AG04449 (cell line): ENCODE results near the gene FAM3C.
"Not testable (repeated sequence)": the region's sequence is repeated elsewhere in the genome, so short reads cannot be mapped to it uniquely, and the experiment has no call there.

Experiments
- CTCF ChIA-PET: fragments of 350-600 bp; formaldehyde crosslinking; extraction: SDS; loops from one replicate; lab custom pipeline; 2021; ENCODE audit warnings: antibody characterized with exemption; lab: Yijun Ruan, JAX
- POLR2A ChIA-PET: fragments of 400-600, 350-600 bp; formaldehyde crosslinking; extraction: SDS; loops from one replicate; lab custom pipeline; 2020; ENCODE audit warnings: antibody characterized with exemption, inconsistent platforms; lab: Yijun Ruan, JAX
- DNase-seq: peaks from one replicate; pipeline ENCODE4 v3.0.0-alpha.2; 2010; ENCODE audit warnings: low read depth, low spot score
- H3K4me3 ChIP-seq: 2 replicates; pipeline ENCODE4 v1.5.1; 2011; ENCODE audit warnings: low read depth, mild to moderate bottlenecking, control low read depth, low read length
- CTCF ChIP-seq: IDR thresholded peaks from one replicate; pipeline ENCODE4 v1.5.1; 2011; ENCODE audit warnings: mild to moderate bottlenecking, moderate library complexity, low read length, control low read depth, inconsistent platforms; ENCODE audit not compliant: insufficient read depth; ENCODE audit errors: missing control alignments

Gene FAM3C

DNA sequence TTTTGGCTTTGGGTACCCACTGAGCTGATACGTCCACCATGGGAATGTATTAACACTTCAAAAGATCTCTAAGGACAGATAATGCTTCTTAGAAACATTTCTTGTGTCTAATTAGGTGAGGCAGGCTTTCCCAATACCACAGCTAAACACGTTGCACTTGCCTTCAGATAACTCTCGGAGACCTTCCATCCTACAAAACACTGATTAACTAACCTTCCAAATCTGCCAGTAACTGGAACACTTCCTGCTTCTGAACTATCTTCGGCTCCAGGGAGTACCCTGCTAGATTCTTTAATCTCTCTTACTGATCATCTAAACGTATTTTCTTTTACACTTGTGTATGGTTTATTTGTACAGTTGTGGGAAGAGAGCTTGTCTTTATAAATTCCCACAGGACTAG lies 68.4 kb downstream of the FAM3C start:
- no peak overlapping the region for H3K4me3 ChIP-seq
- no peak for TF ChIP-seq CTCF
- ChIA-PET CTCF (interaction anchor here (1.1 to 1.2 kb wide), 2 partner anchors 14 to 521 kb away, joined by 3 read pairs; no protein-coding TSS in a partner anchor), POLR2A (no interaction called here)
- DNase-seq = no peak

DNA sequence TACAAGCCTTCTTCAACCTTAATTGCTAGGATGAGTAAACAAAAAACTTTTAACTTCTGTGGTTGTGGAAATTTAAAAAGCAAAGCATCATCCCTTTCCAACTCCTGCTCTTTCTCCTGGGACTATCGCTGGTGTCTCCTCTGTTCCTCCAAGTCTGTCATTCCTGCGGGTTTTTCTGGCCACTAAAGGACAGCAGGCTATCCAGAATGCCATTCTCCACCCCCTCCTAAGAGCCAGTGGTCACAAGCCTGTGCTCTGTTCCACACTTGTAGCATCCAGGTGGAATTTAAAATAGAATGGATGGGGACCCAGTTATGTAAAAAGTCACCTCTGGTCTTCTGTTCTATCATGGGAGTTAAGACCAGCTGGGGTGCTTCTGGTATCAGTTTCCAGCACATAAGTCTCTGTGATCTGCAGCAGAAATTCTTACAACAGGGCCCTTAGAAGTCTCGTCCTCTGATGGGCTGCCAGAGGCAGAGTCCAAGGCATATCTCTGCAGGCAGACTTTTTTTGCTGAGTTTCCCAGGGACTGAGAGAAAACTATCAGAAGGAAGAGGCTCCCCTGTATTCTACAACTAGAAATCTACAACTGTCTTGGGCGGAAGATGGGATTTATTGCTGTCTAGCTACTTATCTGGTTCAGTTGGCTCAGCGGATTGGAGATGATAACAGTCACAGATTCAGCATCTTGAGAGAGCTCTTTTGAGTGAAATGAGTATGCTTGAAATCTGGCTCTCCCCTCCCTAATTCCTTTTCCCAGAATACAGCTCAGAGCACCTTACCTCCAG lies 72.4 kb downstream of the FAM3C start:
- ChIA-PET CTCF (interaction anchor here (1.1 to 1.6 kb wide), 4 partner anchors 12 to 215 kb away, joined by 3 to 6 read pairs (median 4); no protein-coding TSS in a partner anchor), POLR2A (no interaction called here)

DNA sequence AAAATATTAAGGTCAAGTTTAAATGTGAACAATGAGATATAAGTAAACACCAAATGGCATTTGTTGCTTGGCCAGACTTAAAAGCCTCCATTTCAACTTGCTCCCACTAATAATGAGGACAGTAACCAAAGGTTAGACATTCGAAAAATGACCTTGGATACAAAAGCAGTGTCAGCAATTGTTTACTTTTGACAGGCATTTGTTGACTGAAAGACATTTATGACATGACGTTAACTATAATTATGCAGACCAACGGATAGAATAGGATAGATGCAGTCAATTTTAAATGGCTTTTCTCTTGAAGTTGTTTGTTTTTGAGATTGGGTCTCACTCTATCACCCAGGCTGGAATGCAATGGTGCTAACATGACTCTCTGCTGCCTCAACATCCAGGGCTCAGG lies 73.6 kb downstream of the FAM3C start:
- POLR2A ChIA-PET = no interaction called here
- H3K4me3 ChIP-seq = no peak overlapping the region
- TF ChIP-seq CTCF = no peak
- CTCF ChIA-PET = no interaction called here
- DNase-seq = no peak

More for the DNA sequence above, 72.4 kb downstream of the FAM3C start:
- H3K4me3 ChIP-seq = no peak overlapping the region
- no peak for TF ChIP-seq CTCF
- no peak for DNase-seq

GRCh38 chr7:121315170-121315569 lies 80.9 kb downstream of the FAM3C start:
- CTCF ChIA-PET, POLR2A ChIA-PET, DNase-seq, H3K4me3 ChIP-seq: not testable (repeated sequence)

DNA sequence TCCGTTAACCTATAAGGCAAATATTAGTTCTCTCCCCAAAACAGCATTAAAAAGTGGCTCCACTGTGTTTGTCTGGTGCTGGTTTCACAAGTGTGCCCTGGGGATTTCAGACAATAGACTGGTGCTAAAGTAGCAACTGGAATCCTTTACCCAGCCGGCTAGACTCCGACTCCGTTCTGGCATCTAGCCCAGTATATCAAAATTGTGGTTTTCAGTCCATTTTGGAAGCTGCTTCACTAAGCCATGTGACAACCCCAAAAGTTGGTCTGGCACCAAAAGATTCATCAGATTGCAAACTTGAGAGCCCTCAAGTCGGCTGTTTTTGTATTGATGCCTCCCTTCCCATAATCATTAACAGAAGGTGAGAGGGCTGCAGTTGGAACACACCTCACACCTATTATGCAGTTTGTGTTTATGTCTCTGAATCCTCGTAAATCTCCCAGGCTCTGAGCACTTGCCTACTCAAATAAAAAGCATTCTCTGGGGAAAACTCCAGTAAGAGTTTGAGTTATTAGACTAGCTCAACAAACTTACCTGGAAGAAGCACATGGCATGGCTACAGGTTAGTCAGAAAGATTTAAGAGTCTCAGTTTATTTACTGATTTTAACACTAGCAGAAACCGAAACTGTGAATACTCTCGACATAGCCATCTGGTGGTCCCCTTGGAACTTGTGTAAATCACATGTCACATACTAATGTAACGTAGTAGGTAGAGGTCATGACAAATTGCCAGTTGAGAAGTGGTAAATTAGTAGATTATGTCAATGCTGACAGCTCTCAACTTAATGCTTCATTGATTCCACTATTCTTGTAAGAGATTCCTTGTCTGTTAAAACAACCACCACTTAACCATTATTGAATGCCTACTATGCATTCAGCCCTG lies 82.1 kb downstream of the FAM3C start:
- ChIA-PET CTCF (interaction anchor here (0.7 kb wide), 1 partner anchor 13 kb away, joined by 3 read pairs; no protein-coding TSS in a partner anchor), POLR2A (no interaction called here)
- no peak overlapping the region for H3K4me3 ChIP-seq

More for the DNA sequence above, 82.1 kb downstream of the FAM3C start:
- DNase-seq = no peak
- no peak for TF ChIP-seq CTCF
